Tibial artery (tissue), 4 donors: ENCODE data around the gene HTR6.

Source experiments
- DNase-seq, 2 donors: peaks; one replicate each; pipeline ENCODE4 v3.0.0-alpha.2; 2019
- H3K27ac ChIP-seq, 2 donors: fragments of 200-600 bp; sonication (generic) in 1 of 2; 1 replicate in 1 of 2; 2 replicates in 1 of 2; pipeline ENCODE4 v1.5.1; 2018 to 2019; ENCODE audit warnings: mild to moderate bottlenecking in 1 of 2
- H3K27me3 ChIP-seq, 2 donors: fragments of 200-600 bp; sonication (generic) in 1 of 2; one replicate each; pipeline versions ENCODE4 v1.5.1 to v1.6.0; 2016 to 2019
- H3K36me3 ChIP-seq, 3 donors: fragments of 200-600 bp; sonication (generic) in 2 of 3; one replicate each; pipeline ENCODE4 v1.5.1; 2016 to 2019; ENCODE audit warnings: mild to moderate bottlenecking in 2 of 3
- H3K4me1 ChIP-seq, 4 donors: fragments of 200-600 bp; sonication (generic) in 2 of 4; 1 replicate in 3 of 4; 2 replicates in 1 of 4; pipeline ENCODE4 v1.5.1; 2016 to 2019
- H3K4me3 ChIP-seq, 2 donors: fragments of 200-600 bp; sonication (generic) in 1 of 2; 1 replicate in 1 of 2; 2 replicates in 1 of 2; pipeline ENCODE4 v1.5.1; 2018 to 2019; ENCODE audit warnings: mild to moderate bottlenecking in 2 of 2
- H3K9me3 ChIP-seq, 3 donors: fragments of 200-600 bp; sonication (generic) in 1 of 3; one replicate each; pipeline ENCODE4 v1.5.1; 2016 to 2019
- CTCF ChIP-seq, 2 experiments: fragments of 200-600 bp in 1 of 2; fragments of 450-650 bp in 1 of 2; IDR thresholded peaks; one replicate each; pipeline ENCODE4 v1.5.1; 2017 to 2019; ENCODE audit warnings: antibody characterized with exemption in 2 of 2, mild to moderate bottlenecking in 1 of 2, moderate library complexity in 1 of 2
- intact Hi-C: fragments of 100-400 bp; cut with DNase I; formaldehyde crosslinking; loops from one replicate; pipeline ENCODE4 v1.15.0; 2023; ENCODE audit warnings: low total_unique reads

Gene HTR6

DNA sequence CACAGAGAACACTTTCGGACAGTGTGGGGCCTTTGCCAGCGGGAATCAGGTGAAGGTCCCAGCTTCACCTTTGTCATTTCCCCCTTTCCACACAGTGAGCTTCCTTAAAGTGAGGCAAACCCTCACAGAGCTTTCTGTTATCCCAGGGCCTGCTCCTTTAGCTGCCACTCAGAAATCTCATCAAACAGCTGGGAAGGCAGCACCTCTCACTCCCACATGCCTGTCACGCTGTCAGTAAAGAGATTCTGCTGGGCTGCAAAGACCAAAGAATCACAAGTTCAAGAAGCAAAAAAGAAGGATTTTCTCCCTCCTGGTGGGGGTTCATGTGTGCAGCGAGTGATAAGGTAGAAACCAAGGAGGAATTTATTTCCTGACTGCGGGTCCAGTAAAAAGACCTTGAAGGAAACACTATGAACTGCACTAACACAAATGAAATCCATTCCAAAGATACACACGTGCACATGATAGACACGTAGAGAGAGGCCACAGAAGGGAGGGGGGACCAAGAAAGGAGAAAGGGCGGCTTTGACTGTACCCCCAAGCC, 44.0 kb downstream of the HTR6 start:
- no peak overlapping the region for H3K27ac ChIP-seq
- no peak overlapping the region for H3K4me3 ChIP-seq
- H3K27me3 ChIP-seq = no peaks in the 10 kb centered on the region
- TF ChIP-seq CTCF (IDR thresholded peaks at IDR 0.05) = no peak
- H3K9me3 ChIP-seq = no peaks in the 10 kb centered on the region
- H3K4me1 ChIP-seq = peaks cover 0 to 8% (median 2%) of the 10 kb centered on the region in 4 donors
- intact Hi-C loops = no loop called here
- peaks cover 0 to 47% (median 0%) of the 10 kb centered on the region in 3 donors for H3K36me3 ChIP-seq
- DNase-seq = no peak

- intact Hi-C loops = no loop called here
- H3K36me3 ChIP-seq = peaks cover 0 to 47% (median 0%) of the 10 kb centered on the region in 3 donors
- H3K27me3 ChIP-seq = no peaks in the 10 kb centered on the region
- H3K9me3 ChIP-seq = no peaks in the 10 kb centered on the region
- no peak for DNase-seq
- H3K4me1 ChIP-seq = peaks cover 0 to 5% (median under 1%) of the 10 kb centered on the region in 4 donors
- no peak for TF ChIP-seq CTCF (IDR thresholded peaks at IDR 0.05)
- H3K27ac ChIP-seq = no peak overlapping the region
- no peak overlapping the region for H3K4me3 ChIP-seq
Observed at GRCh38 chr1:19709260-19709793, 44.7 kb downstream of the HTR6 start.

- no peak for DNase-seq
- intact Hi-C loops = no loop called here
- no peak overlapping the region for H3K27ac ChIP-seq
Observed at GRCh38 chr1:19710825-19711611, 46.3 kb downstream of the HTR6 start.

DNA sequence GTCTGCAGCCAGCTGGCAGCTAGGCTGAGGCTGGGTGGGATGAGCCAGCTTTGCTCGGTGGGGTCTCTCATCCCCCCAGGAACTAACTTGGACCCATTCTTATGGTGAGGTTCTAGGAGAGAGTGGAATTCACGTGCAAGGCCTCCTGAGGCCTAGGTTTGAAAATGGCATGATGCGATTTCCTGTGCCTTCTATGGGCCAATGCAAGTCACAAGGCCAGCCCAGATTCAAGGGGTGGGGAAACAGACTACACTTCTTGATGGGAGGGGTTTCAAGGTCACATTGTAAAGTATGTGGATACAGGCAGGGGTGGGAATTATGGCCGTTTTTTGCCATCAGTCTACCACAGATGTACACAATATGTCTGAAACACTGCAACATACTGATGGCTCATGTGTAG, 48.3 kb downstream of the HTR6 start:
- Histone ChIP-seq H3K4me3 (no peak overlapping the region), H3K9me3 (no peaks in the 10 kb centered on the region), H3K27me3 (no peaks in the 10 kb centered on the region), H3K36me3 (peaks cover 0 to 41% (median 0%) of the 10 kb centered on the region in 3 donors), H3K4me1 (peaks cover 0 to 9% (median 7%) of the 10 kb centered on the region in 4 donors), H3K27ac (no peak overlapping the region)
- TF ChIP-seq CTCF (IDR thresholded peaks at IDR 0.05) = no peak
- DNase-seq = no peak
- intact Hi-C loops = no loop called here

More at GRCh38 chr1:19710825-19711611, 46.3 kb downstream of the HTR6 start:
- no peak for TF ChIP-seq CTCF (IDR thresholded peaks at IDR 0.05)
- H3K9me3 ChIP-seq = no peaks in the 10 kb centered on the region
- H3K4me3 ChIP-seq = no peak overlapping the region
- peaks cover 0 to 47% (median 0%) of the 10 kb centered on the region in 3 donors for H3K36me3 ChIP-seq
- no peaks in the 10 kb centered on the region for H3K4me1 ChIP-seq
- H3K27me3 ChIP-seq = no peaks in the 10 kb centered on the region

- no peaks in the 10 kb centered on the region for H3K27me3 ChIP-seq
- peak; percentile 86 for TF ChIP-seq CTCF (IDR thresholded peaks at IDR 0.05)
- no peak overlapping the region for H3K4me3 ChIP-seq
- intact Hi-C loops = loop anchor here (5.0 kb wide), 1 partner anchor 97 kb away; no protein-coding TSS in a partner anchor
- H3K9me3 ChIP-seq = no peaks in the 10 kb centered on the region
- peaks cover 0 to 9% (median 7%) of the 10 kb centered on the region in 4 donors for H3K4me1 ChIP-seq
- peak; percentile 92 to 96 for DNase-seq
- H3K36me3 ChIP-seq = peaks cover 0 to 26% (median 0%) of the 10 kb centered on the region in 3 donors
- H3K27ac ChIP-seq = peak overlapping the region in 1 of 2 donors; percentile 8
Observed at GRCh38 chr1:19715334-19716203, 50.9 kb downstream of the HTR6 start.
